GM18498 (cell line): ENCODE data around the gene HHIP.

Experiments
- ATAC-seq: cut with Tn5 transposase; IDR thresholded peaks from one replicate; pipeline ENCODE4 v1.9.1; 2021; ENCODE audit warnings: mild to moderate bottlenecking, moderate library complexity; ENCODE audit not compliant: unreplicated experiment

HHIP gene

GRCh38 chr4:144705601-144706590 is 59.9 kb downstream of the HHIP start:
- ATAC-seq: no peak

GRCh38 chr4:144709159-144709558 is 63.2 kb downstream of the HHIP start:
- ATAC-seq: no peak

GRCh38 chr4:144709793-144710525 is 64.0 kb downstream of the HHIP start:
- ATAC-seq: no peak

GRCh38 chr4:144710526-144710912 is 64.6 kb downstream of the HHIP start:
- ATAC-seq: no peak

- ATAC-seq: no peak
Observed at GRCh38 chr4:144711700-144712456, 65.9 kb downstream of the HHIP start.

- ATAC-seq: no peak
Observed at GRCh38 chr4:144712775-144713174, 66.8 kb downstream of the HHIP start.

- no peak for ATAC-seq
Observed at GRCh38 chr4:144714166-144714565, 68.2 kb downstream of the HHIP start.

GRCh38 chr4:144715230-144715629 is 69.3 kb downstream of the HHIP start:
- no peak for ATAC-seq

- no peak for ATAC-seq
Observed at GRCh38 chr4:144716778-144717177, 70.8 kb downstream of the HHIP start.

GRCh38 chr4:144718958-144719512 is 73.1 kb downstream of the HHIP start:
- no peak for ATAC-seq

- ATAC-seq: no peak
Observed at GRCh38 chr4:144720491-144720890, 74.5 kb downstream of the HHIP start.

GRCh38 chr4:144721994-144722393 is 76.0 kb downstream of the HHIP start:
- no peak for ATAC-seq

- no peak for ATAC-seq
Observed at GRCh38 chr4:144723471-144723870, 77.5 kb downstream of the HHIP start.

GRCh38 chr4:144729175-144729574 is 83.2 kb downstream of the HHIP start:
- ATAC-seq: no peak

- ATAC-seq: no peak
Observed at GRCh38 chr4:144732584-144733428, 86.8 kb downstream of the HHIP start.

- no peak for ATAC-seq
Observed at GRCh38 chr4:144733566-144733965, 87.6 kb downstream of the HHIP start.

- no peak for ATAC-seq
Observed at GRCh38 chr4:144734522-144734921, 88.6 kb downstream of the HHIP start.

GRCh38 chr4:144738649-144739048 is 92.7 kb downstream of the HHIP start:
- ATAC-seq: no peak

GRCh38 chr4:144739511-144740033 is 93.6 kb downstream of the HHIP start:
- no peak for ATAC-seq

- no peak for ATAC-seq
Observed at GRCh38 chr4:144740316-144740715, 94.4 kb downstream of the HHIP start.
